Activated CD4-positive, alpha-beta T cell treated with anti-CD3 and anti-CD28 coated beads, Interleukin-2, amount 50 U/mL, for 4 hours (primary cell): ENCODE results near the gene SHISA5.
"Not testable (repeated sequence)": the region's sequence is repeated elsewhere in the genome, so short reads cannot be mapped to it uniquely, and the experiment has no call there.

Experiments
- DNase-seq, 2 experiments: peaks; one replicate each; pipeline ENCODE4 v3.0.0-alpha.2; 2020

The SHISA5 gene, protein sequence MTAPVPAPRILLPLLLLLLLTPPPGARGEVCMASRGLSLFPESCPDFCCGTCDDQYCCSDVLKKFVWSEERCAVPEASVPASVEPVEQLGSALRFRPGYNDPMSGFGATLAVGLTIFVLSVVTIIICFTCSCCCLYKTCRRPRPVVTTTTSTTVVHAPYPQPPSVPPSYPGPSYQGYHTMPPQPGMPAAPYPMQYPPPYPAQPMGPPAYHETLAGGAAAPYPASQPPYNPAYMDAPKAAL

GRCh38 chr3:48504051-48504946 lies at the start of gene SHISA5:
SHISA5 (minus strand) TSS chr3:48504174; CDS start chr3:48504094, 80 bp downstream.
- DNase-seq: peak; percentile 35 to 38

DNA sequence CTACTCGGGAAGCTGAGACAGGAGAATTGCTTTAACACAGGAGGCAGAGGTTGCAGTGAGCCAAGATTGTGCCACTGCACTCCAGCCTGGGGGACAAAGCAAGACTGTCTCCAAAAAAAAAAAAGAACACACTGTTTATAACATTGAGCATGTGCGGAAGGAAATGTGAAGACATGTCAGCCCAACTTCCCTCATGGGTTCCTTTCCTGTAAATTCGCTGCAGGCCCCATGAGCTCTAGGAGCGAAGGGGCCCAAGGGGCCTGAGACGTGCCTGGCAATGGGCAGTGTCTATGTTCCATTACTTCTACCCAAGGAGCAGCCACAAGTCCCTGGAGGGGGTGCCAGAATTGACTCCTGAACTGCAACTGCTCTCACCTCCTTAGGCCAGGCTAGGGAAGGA lies 49.4 kb upstream of the SHISA5 start:
- no peak for DNase-seq

DNA sequence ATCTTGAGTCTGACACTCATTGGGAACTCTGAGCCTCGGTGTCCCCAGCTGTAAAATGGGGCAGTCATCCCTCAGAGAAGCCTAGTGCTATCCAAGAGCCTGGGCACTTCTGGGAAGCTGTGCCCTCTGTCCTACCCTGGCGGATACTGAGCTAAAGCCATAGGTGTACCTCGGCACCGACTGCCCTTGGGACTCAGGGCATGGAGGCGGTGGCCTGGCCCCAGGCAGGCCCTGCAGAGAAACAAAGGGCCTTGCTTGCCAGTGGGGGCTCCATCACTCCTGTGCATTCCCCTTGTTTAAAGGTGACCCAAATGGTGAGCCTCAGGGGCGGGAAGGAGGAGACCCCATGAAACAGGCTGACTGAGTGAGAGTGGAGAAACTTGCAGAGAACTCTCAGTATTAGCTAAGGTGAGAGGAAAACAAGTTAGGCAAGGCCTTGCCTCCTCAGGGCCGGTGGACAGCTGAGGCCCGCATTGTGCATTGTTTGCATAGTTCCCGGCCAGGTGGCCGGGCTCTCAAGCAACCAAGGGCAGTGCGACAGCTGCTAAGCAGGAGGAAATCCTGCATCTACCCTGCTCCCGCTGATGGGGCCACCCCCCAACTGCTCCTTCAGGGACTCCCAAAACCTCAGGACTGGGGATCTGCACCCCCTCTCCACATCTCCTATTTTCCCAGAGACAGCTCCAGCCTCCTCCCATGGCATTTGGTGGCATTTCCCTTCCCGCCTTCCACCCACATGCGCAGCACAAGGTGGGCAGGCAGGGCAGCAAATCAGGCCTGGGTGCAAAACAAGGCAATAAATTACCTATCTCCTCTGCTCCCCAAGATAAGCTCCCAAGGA lies 48.4 kb upstream of the SHISA5 start:
- DNase-seq: no peak

DNA sequence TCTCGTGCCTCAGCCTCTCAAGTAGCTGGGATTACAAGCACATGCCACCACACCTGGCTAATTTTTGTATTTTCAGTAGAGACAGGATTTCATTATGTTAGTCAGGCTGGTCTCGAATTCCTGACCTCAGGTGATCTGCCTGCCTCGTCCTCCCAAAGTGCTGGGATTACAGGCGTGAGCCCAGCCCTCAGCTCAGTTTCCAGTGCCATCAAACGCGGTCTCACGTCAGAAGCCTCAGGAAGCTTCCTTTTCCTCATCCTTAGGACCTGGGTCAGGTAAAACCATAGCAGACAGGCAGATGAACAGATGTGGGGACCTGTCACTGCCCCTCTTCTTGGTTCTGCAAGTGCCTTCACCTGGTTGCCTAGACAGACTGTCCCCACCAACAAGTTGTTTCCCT lies 47.7 kb upstream of the SHISA5 start:
- DNase-seq: not testable (repeated sequence)

GRCh38 chr3:48548729-48549705 lies 45.0 kb upstream of the SHISA5 start:
- DNase-seq: peak; percentile 82 to 85

- DNase-seq: no peak
These were observed 44.2 kb upstream of the SHISA5 start for GRCh38 chr3:48548126-48548525.

GRCh38 chr3:48546203-48546829 lies 42.3 kb upstream of the SHISA5 start:
- no peak for DNase-seq

DNA sequence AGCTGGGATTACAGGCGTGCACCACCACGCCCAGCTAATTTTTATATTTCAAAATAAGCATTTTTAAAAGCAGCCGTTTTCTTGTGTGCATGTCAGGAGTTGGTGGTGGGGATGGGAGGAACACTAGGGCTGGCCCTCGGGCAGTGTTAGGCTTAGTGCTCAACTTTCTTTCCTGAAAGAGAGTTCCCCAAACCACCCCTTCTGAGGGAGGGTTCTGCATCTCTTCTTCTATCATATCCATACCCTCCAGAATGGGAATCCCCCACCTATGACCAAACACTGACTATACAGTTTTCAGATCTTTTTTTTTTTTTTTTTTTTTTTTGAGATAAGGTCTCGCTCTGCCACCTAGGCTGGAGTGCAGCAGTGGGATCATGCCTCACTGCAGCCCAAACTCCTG lies 40.2 kb upstream of the SHISA5 start:
- no peak for DNase-seq

- no peak for DNase-seq
These were observed 39.4 kb upstream of the SHISA5 start for GRCh38 chr3:48543271-48543866.

GRCh38 chr3:48538451-48538850 lies 34.5 kb upstream of the SHISA5 start:
- no peak for DNase-seq

- no peak for DNase-seq
These were observed 32.8 kb upstream of the SHISA5 start for GRCh38 chr3:48536785-48537184.

DNA sequence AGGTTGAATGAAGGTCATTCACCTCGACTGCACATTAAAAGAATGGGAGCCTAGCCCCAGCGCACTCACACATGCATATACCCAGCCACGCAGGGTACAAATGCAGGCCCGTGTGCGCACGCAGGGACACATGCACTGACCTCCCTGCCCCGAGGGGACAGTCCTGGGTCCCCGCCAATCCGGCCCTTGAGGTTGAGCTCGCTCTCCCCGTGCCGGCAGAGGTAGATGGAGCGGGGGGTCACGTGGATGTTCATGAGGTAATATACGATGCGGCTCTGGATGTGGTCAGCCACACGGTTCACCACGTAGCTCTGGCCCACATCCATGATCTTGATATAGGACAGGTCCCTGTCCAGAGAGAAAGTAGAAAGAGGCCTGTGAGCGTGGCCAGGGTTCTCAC lies 32.1 kb upstream of the SHISA5 start:
- DNase-seq: no peak

- no peak for DNase-seq
These were observed 31.6 kb upstream of the SHISA5 start for GRCh38 chr3:48535578-48535977.

GRCh38 chr3:48532977-48533337 lies 29.0 kb upstream of the SHISA5 start:
- DNase-seq: no peak

- DNase-seq: no peak
These were observed 28.4 kb upstream of the SHISA5 start for GRCh38 chr3:48532271-48532976.

GRCh38 chr3:48530701-48531100 lies 26.7 kb upstream of the SHISA5 start:
- not testable (repeated sequence) for DNase-seq

- no peak for DNase-seq
These were observed 24.8 kb upstream of the SHISA5 start for GRCh38 chr3:48528754-48529153.

- DNase-seq: no peak
These were observed 24.1 kb upstream of the SHISA5 start for GRCh38 chr3:48528048-48528447.

DNA sequence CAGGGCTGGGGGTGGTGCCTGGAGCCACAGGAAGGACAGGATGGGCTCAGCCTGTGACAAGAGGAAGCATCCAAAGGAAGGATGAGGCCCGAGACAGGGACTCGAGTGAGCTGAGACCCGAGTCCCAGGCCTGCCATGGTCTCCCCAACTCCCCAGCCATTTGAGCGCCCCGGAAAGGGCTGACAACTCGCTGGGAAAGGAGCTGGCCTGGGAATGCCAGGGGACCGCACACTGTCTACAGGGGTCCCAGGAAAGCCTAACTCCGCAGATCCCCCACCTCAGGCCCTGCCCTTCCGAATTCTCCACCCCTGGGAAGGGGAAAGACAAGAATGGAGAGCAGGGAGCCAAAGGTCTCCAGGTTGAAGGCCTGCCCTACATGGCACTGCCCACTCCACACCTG lies 21.0 kb upstream of the SHISA5 start:
- DNase-seq: no peak

- no peak for DNase-seq
These were observed 17.7 kb upstream of the SHISA5 start for GRCh38 chr3:48521635-48522034.

DNA sequence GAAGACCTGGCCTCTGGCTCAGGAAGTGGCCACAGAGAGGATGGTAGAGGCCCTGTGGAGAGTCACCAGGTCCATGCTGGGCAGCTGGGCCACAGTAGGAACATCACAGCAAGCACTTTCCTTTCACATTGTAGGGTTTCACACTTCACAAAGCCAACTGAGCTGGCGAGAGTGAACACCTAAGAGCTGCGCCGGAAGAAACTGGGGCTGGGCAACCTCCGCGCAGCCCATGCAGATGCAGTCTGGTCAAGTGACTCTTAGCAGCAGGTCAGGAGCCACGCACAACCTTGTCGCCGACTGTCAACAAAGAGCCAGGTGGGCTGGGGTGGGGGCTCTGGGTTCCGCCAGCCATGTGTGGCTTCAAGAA lies 15.3 kb upstream of the SHISA5 start:
- DNase-seq: no peak
